CD14-positive monocyte (primary cell): Measurements from ENCODE around the gene TAC1. TPM values are rescaled to one million over a fixed set of nuclear protein-coding genes. Genes with fewer than 3 reads are reported as not detected.

Source experiments
- DNase-seq, 3 donors: peaks; one replicate each; pipeline ENCODE4 v3.0.0-alpha.2; 2011 to 2022
- H2AFZ ChIP-seq: 2 replicates; pipeline ENCODE4 v1.6.0; 2012; ENCODE audit warnings: mild to moderate bottlenecking, low read depth, low read length, inconsistent platforms; ENCODE audit not compliant: insufficient read depth, poor library complexity, severe bottlenecking
- H3K27ac ChIP-seq, 2 donors: 1 replicate in 1 of 2; 2 replicates in 1 of 2; pipeline ENCODE4 v1.5.1; 2012 to 2013; ENCODE audit warnings: low read length in 2 of 2, control low read depth in 1 of 2, inconsistent platforms in 1 of 2, low read depth in 1 of 2, mild to moderate bottlenecking in 1 of 2
- H3K27me3 ChIP-seq, 2 donors: one replicate each; pipeline versions ENCODE4 v1.6.0 to v1.6.1; 2011 to 2013; ENCODE audit warnings: low read length in 2 of 2; ENCODE audit not compliant: control insufficient read depth in 2 of 2, insufficient read depth in 2 of 2
- H3K36me3 ChIP-seq, 2 donors: replicated peaks in 1 of 2; 1 replicate in 1 of 2; 2 replicates in 1 of 2; pipeline versions ENCODE4 v1.5.1 to v1.6.1; 2012 to 2013; ENCODE audit warnings: low read length in 2 of 2, control low read depth in 1 of 2, inconsistent platforms in 1 of 2, mild to moderate bottlenecking in 1 of 2; ENCODE audit not compliant: insufficient read depth in 2 of 2, control insufficient read depth in 1 of 2
- H3K4me1 ChIP-seq, 2 donors: 1 replicate in 1 of 2; 2 replicates in 1 of 2; pipeline versions ENCODE4 v1.5.1 to v1.6.1; 2012 to 2013; ENCODE audit warnings: low read length in 2 of 2, control low read depth in 1 of 2, inconsistent platforms in 1 of 2, mild to moderate bottlenecking in 1 of 2, moderate library complexity in 1 of 2; ENCODE audit not compliant: insufficient read depth in 2 of 2, control insufficient read depth in 1 of 2
- H3K4me2 ChIP-seq: replicated peaks from 2 replicates; pipeline ENCODE3; 2012; ENCODE audit warnings: low read length, moderate library complexity, mild to moderate bottlenecking; ENCODE audit not compliant: poor library complexity, severe bottlenecking; ENCODE audit errors: extremely low read depth
- H3K4me3 ChIP-seq, 3 experiments: fragments of 200-600 bp in 1 of 3; sonication (generic) in 1 of 3; replicated peaks in 1 of 3; 1 replicate in 2 of 3; 2 replicates in 1 of 3; pipeline ENCODE4 v1.5.1; 2011 to 2013; ENCODE audit warnings: low read length in 3 of 3, mild to moderate bottlenecking in 3 of 3, control low read depth in 2 of 3, low read depth in 2 of 3, inconsistent platforms in 1 of 3, moderate library complexity in 1 of 3
- H3K79me2 ChIP-seq: 2 replicates; pipeline ENCODE4 v1.6.0; 2012; ENCODE audit warnings: mild to moderate bottlenecking, control low read depth, inconsistent platforms, low read length, moderate library complexity; ENCODE audit not compliant: insufficient read depth
- H3K9ac ChIP-seq: 2 replicates; pipeline ENCODE4 v1.6.0; 2017; ENCODE audit warnings: low read length, mild to moderate bottlenecking; ENCODE audit not compliant: insufficient read depth, poor library complexity, severe bottlenecking
- H3K9me3 ChIP-seq, 2 donors: replicated peaks in 1 of 2; 1 replicate in 1 of 2; 2 replicates in 1 of 2; pipeline versions ENCODE4 v1.5.1 to v1.6.1; 2012 to 2013; ENCODE audit warnings: low read length in 2 of 2, control low read depth in 1 of 2; ENCODE audit not compliant: control insufficient read depth in 1 of 2, insufficient read depth in 1 of 2
- H4K20me1 ChIP-seq: 2 replicates; pipeline ENCODE4 v1.6.0; 2012; ENCODE audit warnings: mild to moderate bottlenecking, low read length, control low read depth, moderate library complexity; ENCODE audit not compliant: insufficient read depth
- H3K27ac Mint-ChIP-seq, 7 donors: one replicate each; pipeline ENCODE4 v1.8.0; 2020; ENCODE audit warnings: mild to moderate bottlenecking in 7 of 7, mixed read lengths in 7 of 7, moderate library complexity in 6 of 7, inconsistent platforms in 2 of 7
- H3K27me3 Mint-ChIP-seq, 3 donors: one replicate each; pipeline ENCODE4 v1.8.0; 2021 to 2022; ENCODE audit warnings: low read depth in 3 of 3, mild to moderate bottlenecking in 3 of 3, mixed read lengths in 3 of 3, moderate library complexity in 3 of 3, inconsistent platforms in 1 of 3
- H3K36me3 Mint-ChIP-seq, 2 donors: one replicate each; pipeline ENCODE4 v1.8.0; 2020; ENCODE audit warnings: mixed read lengths in 2 of 2, inconsistent platforms in 1 of 2, mild to moderate bottlenecking in 1 of 2
- H3K4me1 Mint-ChIP-seq: one replicate; pipeline ENCODE4 v1.8.0; 2020; ENCODE audit warnings: mild to moderate bottlenecking, mixed read lengths
- H3K4me3 Mint-ChIP-seq, 2 donors: one replicate each; pipeline ENCODE4 v1.8.0; 2020; ENCODE audit warnings: mild to moderate bottlenecking in 2 of 2, mixed read lengths in 2 of 2, moderate library complexity in 1 of 2
- H3K9me3 Mint-ChIP-seq, 7 donors: one replicate each; pipeline ENCODE4 v1.8.0; 2020 to 2022; ENCODE audit warnings: mixed read lengths in 7 of 7, mild to moderate bottlenecking in 6 of 7, moderate library complexity in 6 of 7, inconsistent platforms in 2 of 7
- WGBS: methylation state at CpG from one replicate; pipeline ENCODE4 v1.1.5; 2013; ENCODE audit warnings: missing lambda C conversion rate; ENCODE audit not compliant: insufficient coverage; 5-methylcytosine and 5-hydroxymethylcytosine counted together
- intact Hi-C, 2 donors: fragments of 100-400 bp; cut with micrococcal nuclease; formaldehyde crosslinking; loops; one replicate each; pipeline versions ENCODE4 v1.15.0 to v1.15.1; 2023
- polyA plus RNA-seq, 3 donors: library from polyadenylated mRNA; depleted of rRNA in 1 of 3; unstranded in 2 of 3; stranded (reverse) in 1 of 3; fragments of 300-500 nt in 2 of 3; fragments of >200 nt in 1 of 3; fragmentation: Illumina TruSeq in 2 of 3; gene quantifications; 1 replicate in 2 of 3; 2 replicates in 1 of 3; pipeline ENCODE4 v1.2.3, GENCODE V29; 2012 to 2021
- TF ChIP-seq, protein P1 (sequence below): fragments of 200-600 bp; IDR thresholded peaks from one replicate; pipeline ENCODE4 v1.8.0; 2022; ENCODE audit warnings: antibody characterized with exemption, mild to moderate bottlenecking

Gene TAC1
- polyA plus RNA-seq, 3 donors, result not detected

DNA sequence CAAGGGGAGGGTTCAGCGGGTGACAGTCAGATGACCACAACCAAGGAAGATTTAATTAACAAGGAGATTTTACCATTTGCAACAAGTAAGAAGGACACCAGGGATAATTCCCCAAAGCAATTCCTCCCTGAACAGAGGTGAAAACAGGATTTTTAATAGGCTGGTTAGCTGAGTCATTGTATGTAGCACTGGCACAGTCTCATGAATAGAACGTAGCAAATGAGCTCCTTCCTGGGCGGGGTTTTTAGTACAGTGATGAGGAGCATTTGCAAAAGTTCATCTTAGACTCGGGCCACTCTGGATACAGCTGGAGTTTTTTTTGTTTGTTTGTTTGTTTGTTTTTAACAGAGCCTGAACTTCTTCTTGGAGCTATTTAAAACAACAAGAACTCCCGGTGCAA is 39.0 kb downstream of the TAC1 start:
- no peaks in the 10 kb centered on the region for H3K27me3 ChIP-seq
- H3K4me1 ChIP-seq, result no peaks in the 10 kb centered on the region
- no peak overlapping the region for H3K27ac ChIP-seq
- Mint-ChIP-seq H3K27ac (no peak overlapping the region), H3K4me1 (no peaks in the 10 kb centered on the region), H3K27me3 (peaks cover 0 to 4% (median 0%) of the 10 kb centered on the region in 3 donors), H3K36me3 (no peaks in the 10 kb centered on the region), H3K4me3 (no peak overlapping the region), H3K9me3 (peaks cover 0 to 5% (median 0%) of the 10 kb centered on the region in 7 donors)
- no peaks in the 10 kb centered on the region for H3K36me3 ChIP-seq
- no peak for DNase-seq
- intact Hi-C loops, result no loop called here
- no peaks in the 10 kb centered on the region for H4K20me1 ChIP-seq
- no CpG with 5 or more reads among the region's 5 CpGs for WGBS
- no peak overlapping the region for H3K9ac ChIP-seq
- no peak overlapping the region for H3K4me2 ChIP-seq
- H3K4me3 ChIP-seq, result no peak overlapping the region
- no peak overlapping the region for H2AFZ ChIP-seq
- H3K79me2 ChIP-seq, result no peaks in the 10 kb centered on the region
- H3K9me3 ChIP-seq, result no peaks in the 10 kb centered on the region
- TF ChIP-seq, protein P1, sequence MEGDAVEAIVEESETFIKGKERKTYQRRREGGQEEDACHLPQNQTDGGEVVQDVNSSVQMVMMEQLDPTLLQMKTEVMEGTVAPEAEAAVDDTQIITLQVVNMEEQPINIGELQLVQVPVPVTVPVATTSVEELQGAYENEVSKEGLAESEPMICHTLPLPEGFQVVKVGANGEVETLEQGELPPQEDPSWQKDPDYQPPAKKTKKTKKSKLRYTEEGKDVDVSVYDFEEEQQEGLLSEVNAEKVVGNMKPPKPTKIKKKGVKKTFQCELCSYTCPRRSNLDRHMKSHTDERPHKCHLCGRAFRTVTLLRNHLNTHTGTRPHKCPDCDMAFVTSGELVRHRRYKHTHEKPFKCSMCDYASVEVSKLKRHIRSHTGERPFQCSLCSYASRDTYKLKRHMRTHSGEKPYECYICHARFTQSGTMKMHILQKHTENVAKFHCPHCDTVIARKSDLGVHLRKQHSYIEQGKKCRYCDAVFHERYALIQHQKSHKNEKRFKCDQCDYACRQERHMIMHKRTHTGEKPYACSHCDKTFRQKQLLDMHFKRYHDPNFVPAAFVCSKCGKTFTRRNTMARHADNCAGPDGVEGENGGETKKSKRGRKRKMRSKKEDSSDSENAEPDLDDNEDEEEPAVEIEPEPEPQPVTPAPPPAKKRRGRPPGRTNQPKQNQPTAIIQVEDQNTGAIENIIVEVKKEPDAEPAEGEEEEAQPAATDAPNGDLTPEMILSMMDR, result no peak

DNA sequence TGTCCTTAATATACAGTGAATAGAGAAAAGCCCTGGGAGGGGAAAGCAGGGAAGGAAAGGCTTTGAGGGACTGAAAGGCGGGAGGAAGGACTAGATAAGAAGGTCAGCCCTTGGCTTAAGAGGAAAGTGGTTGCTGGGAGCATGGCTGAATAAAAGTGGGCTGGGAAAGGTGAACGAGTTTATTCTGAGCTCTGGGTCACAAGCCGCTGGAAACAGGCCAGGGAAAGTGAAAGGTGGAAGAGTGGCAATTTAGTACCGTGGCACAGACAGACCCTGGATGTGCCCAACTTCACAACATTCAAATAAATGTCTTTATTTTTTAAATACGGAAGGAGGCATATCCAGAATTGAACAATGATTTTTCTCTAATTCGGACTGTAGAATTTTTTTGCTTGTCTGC is 39.7 kb downstream of the TAC1 start:
- peaks cover 0 to 4% (median 0%) of the 10 kb centered on the region in 3 donors for H3K27me3 Mint-ChIP-seq
- no peak overlapping the region for H3K4me2 ChIP-seq
- H3K27ac Mint-ChIP-seq, result no peak overlapping the region
- no peak overlapping the region for H3K27ac ChIP-seq
- no peak overlapping the region for H2AFZ ChIP-seq
- H3K9me3 ChIP-seq, result no peaks in the 10 kb centered on the region
- no peak overlapping the region for H3K4me3 Mint-ChIP-seq
- H3K9me3 Mint-ChIP-seq, result peaks cover 0 to 3% (median 0%) of the 10 kb centered on the region in 7 donors
- no peaks in the 10 kb centered on the region for H3K79me2 ChIP-seq
- no peak for DNase-seq
- H3K36me3 Mint-ChIP-seq, result no peaks in the 10 kb centered on the region
- H4K20me1 ChIP-seq, result no peaks in the 10 kb centered on the region
- no peaks in the 10 kb centered on the region for H3K27me3 ChIP-seq
- no peaks in the 10 kb centered on the region for H3K4me1 Mint-ChIP-seq
- intact Hi-C loops, result no loop called here
- no CpG with 5 or more reads among the region's 6 CpGs for WGBS
- no peak overlapping the region for H3K9ac ChIP-seq
- no peaks in the 10 kb centered on the region for H3K4me1 ChIP-seq
- TF ChIP-seq, protein P1, result no peak
- H3K36me3 ChIP-seq, result no peaks in the 10 kb centered on the region
- no peak overlapping the region for H3K4me3 ChIP-seq
